Measurements from ENCODE around the gene CXCL9. TPM values are rescaled to one million over a fixed set of nuclear protein-coding genes. Genes with fewer than 3 reads are reported as not detected.

CXCL9 gene
- total RNA-seq, 2 donors from 2014 or later, result not detected

- no peaks in the 10 kb centered on the region for H3K9me3 ChIP-seq (ENCODE audit: control insufficient read depth, low read length)
- Mint-ChIP-seq H3K36me3 (ENCODE audit: low read depth) (no peaks in the 10 kb centered on the region), H3K4me1 (no peaks in the 10 kb centered on the region), H3K27ac (no peak overlapping the region), H3K9me3 (no peaks in the 10 kb centered on the region), H3K27me3 (ENCODE audit: insufficient read depth) (no peaks in the 10 kb centered on the region), H3K4me3 (no peak overlapping the region)
- no peak for TF ChIP-seq CTCF (conservative IDR thresholded peaks at IDR 0.05)
- no peaks in the 10 kb centered on the region for H3K27me3 ChIP-seq (ENCODE audit: control insufficient read depth, insufficient read depth, low read length, poor library complexity, severe bottlenecking)
- WGBS, 2 experiments (ENCODE audit: insufficient coverage in 1 of 2, insufficient read length in 1 of 2), result 82 to 100% methylated on average over 1 to 2 of the region's 2 CpGs
- no peak overlapping the region for H3K4me3 ChIP-seq (ENCODE audit: low read length)
- no peaks in the 10 kb centered on the region for H3K4me1 ChIP-seq (ENCODE audit: control insufficient read depth, insufficient read depth, low read length)
- DNase-seq, result no peak
- no peak overlapping the region for H3K9ac ChIP-seq (ENCODE audit: extremely low read depth, low read length, poor library complexity, severe bottlenecking)
- H3K36me3 ChIP-seq (ENCODE audit: control insufficient read depth, insufficient read depth, low read length), result no peaks in the 10 kb centered on the region
- H3K27ac ChIP-seq (ENCODE audit: low read depth, low read length), result no peak overlapping the region
These were observed 22.0 kb upstream of the CXCL9 start for GRCh38 chr4:76029300-76029699.

DNA sequence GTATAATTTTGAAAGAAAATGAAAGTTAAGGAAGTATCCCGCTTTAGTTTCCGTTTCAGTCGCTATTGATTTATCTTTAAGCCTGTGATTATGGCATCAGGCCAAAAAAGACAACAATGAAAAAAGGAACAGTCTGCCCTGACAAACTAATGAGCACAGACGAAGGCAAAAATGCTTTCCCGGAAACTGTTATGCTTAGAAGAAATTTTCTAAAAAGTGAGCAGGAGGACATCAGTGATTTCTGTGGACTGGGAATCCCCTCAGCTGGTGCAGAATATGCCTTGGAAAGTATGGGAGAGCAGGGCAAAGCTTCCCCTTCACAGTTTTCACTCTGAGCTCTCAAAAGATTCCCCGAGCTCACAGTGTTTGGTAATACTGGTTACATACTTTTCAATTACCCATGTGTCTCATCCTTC is 21.0 kb upstream of the CXCL9 start:
- Mint-ChIP-seq H3K9me3 (no peaks in the 10 kb centered on the region), H3K36me3 (ENCODE audit: low read depth) (no peaks in the 10 kb centered on the region), H3K27ac (no peak overlapping the region), H3K27me3 (ENCODE audit: insufficient read depth) (no peaks in the 10 kb centered on the region), H3K4me1 (no peaks in the 10 kb centered on the region), H3K4me3 (no peak overlapping the region)
- WGBS, 2 experiments (ENCODE audit: insufficient coverage in 1 of 2, insufficient read length in 1 of 2), result 90 to 94% methylated on average over 5 to 6 of the region's 6 CpGs
- no peak for TF ChIP-seq CTCF (conservative IDR thresholded peaks at IDR 0.05)
- H3K4me3 ChIP-seq (ENCODE audit: low read length), result no peak overlapping the region
- no peaks in the 10 kb centered on the region for H3K27me3 ChIP-seq (ENCODE audit: control insufficient read depth, insufficient read depth, low read length, poor library complexity, severe bottlenecking)
- no peaks in the 10 kb centered on the region for H3K9me3 ChIP-seq (ENCODE audit: control insufficient read depth, low read length)
- H3K9ac ChIP-seq (ENCODE audit: extremely low read depth, low read length, poor library complexity, severe bottlenecking), result no peak overlapping the region
- no peak for DNase-seq
- no peak overlapping the region for H3K27ac ChIP-seq (ENCODE audit: low read depth, low read length)
- H3K36me3 ChIP-seq (ENCODE audit: control insufficient read depth, insufficient read depth, low read length), result no peaks in the 10 kb centered on the region
- no peaks in the 10 kb centered on the region for H3K4me1 ChIP-seq (ENCODE audit: control insufficient read depth, insufficient read depth, low read length)

GRCh38 chr4:76024065-76024464 is 16.8 kb upstream of the CXCL9 start:
- no peak overlapping the region for H3K4me3 Mint-ChIP-seq
- H3K27ac Mint-ChIP-seq, result no peak overlapping the region
- Histone ChIP-seq H3K9ac (ENCODE audit: extremely low read depth, low read length, poor library complexity, severe bottlenecking) (no peak overlapping the region), H3K4me3 (ENCODE audit: low read length) (no peak overlapping the region), H3K9me3 (ENCODE audit: control insufficient read depth, low read length) (no peaks in the 10 kb centered on the region), H3K4me1 (ENCODE audit: control insufficient read depth, insufficient read depth, low read length) (no peaks in the 10 kb centered on the region), H3K27me3 (ENCODE audit: control insufficient read depth, insufficient read depth, low read length, poor library complexity, severe bottlenecking) (no peaks in the 10 kb centered on the region), H3K27ac (ENCODE audit: low read depth, low read length) (no peak overlapping the region), H3K36me3 (ENCODE audit: control insufficient read depth, insufficient read depth, low read length) (no peaks in the 10 kb centered on the region)
- no peaks in the 10 kb centered on the region for H3K27me3 Mint-ChIP-seq (ENCODE audit: insufficient read depth)
- 90 to 100% methylated on average over 4 of the region's 4 CpGs for WGBS, 2 experiments (ENCODE audit: insufficient coverage in 1 of 2, insufficient read length in 1 of 2)
- no peaks in the 10 kb centered on the region for H3K9me3 Mint-ChIP-seq
- TF ChIP-seq CTCF (conservative IDR thresholded peaks at IDR 0.05), result no peak
- H3K36me3 Mint-ChIP-seq (ENCODE audit: low read depth), result no peaks in the 10 kb centered on the region
- H3K4me1 Mint-ChIP-seq, result peaks cover 3% of the 10 kb centered on the region
- no peak for DNase-seq

Data from endodermal cell (in vitro differentiated cells).